Measurements from ENCODE around the gene BHLHA9. TPM values are rescaled to one million over a fixed set of nuclear protein-coding genes. Genes with fewer than 3 reads are reported as not detected.

Gene BHLHA9
- total RNA-seq, 4 donors from 2014 or later, result not detected

DNA sequence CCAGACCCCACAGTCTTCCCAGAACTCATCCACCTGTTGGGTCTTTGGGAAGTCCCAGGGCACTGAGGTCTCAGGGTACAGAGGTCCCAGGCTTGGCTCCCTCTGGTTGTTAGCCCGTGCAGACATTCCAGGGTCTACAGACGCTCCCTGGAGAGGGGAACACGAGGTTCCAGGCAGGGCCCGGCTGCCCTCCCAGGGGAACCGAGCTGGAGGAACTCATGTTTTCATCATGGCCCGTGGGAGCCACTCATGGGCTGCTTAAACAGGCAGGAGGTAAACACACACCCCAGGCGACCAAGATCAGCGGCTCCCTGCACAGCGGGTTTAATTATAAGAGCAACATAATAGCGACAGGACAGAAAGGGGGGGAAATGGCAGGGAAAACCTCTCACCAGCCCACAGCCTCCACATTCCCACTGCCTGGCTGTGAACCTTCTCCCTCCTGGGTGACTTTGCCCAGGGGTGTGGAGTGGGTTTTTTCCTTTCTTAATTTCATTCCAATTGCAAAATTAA lies 45.7 kb downstream of the BHLHA9 start:
- no peak overlapping the region for H3K4me3 ChIP-seq
- H3K9me3 ChIP-seq, result no peaks in the 10 kb centered on the region
- H3K4me1 ChIP-seq, result peaks cover 0 to 13% (median 0%) of the 10 kb centered on the region in 3 donors
- H3K27ac ChIP-seq, result no peak overlapping the region
- peak; percentile 57 for ATAC-seq
- WGBS, 2 donors (ENCODE audit: low coverage in 1 of 2), result 73% methylated on average over 2 of the region's 10 CpGs; no CpG with 5 or more reads in 1 of the 2 donors
- H3K27me3 ChIP-seq, result peaks cover 43% of the 10 kb centered on the region
- H3K36me3 ChIP-seq, result no peaks in the 10 kb centered on the region
- TF ChIP-seq POLR2AphosphoS5 (IDR thresholded peaks at IDR 0.05), result no peak
- no peak for TF ChIP-seq CTCF (IDR thresholded peaks at IDR 0.05)
- TF ChIP-seq EP300 (IDR thresholded peaks at IDR 0.05), result no peak
- no peak for TF ChIP-seq POLR2A (IDR thresholded peaks at IDR 0.05)

Other genes with a start within 250 kb of the BHLHA9 start
- 100 to 1,000 TPM in 3 of 4 donors, 10 to 100 TPM in 1; 62.6 to 147 (median 114) TPM for gene ABR, start 90.5 kb upstream of the BHLHA9 start, total RNA-seq
- gene TRARG1, start 9.2 kb downstream of the BHLHA9 start, total RNA-seq, result 1 to 10 TPM in 1 of 4 donors, under 1 TPM in 1, not detected in 2; 0.23 to 1.2 TPM
- 100 to 1,000 TPM; 359 to 456 (median 398) TPM for gene YWHAE, start 129.8 kb downstream of the BHLHA9 start, total RNA-seq
- gene CRK, start 185.8 kb downstream of the BHLHA9 start, total RNA-seq, result 10 to 100 TPM; 72.7 to 98.4 (median 77.2) TPM
- 100 to 1,000 TPM; 215 to 461 (median 287) TPM for gene MYO1C, start 222.2 kb downstream of the BHLHA9 start, total RNA-seq
- 10 to 100 TPM; 59.6 to 76.0 (median 73.1) TPM for gene INPP5K, start 246.2 kb downstream of the BHLHA9 start, total RNA-seq